NCI-H2107 treated with DMSO at 0.1 percent for 48 hours (cell line): ENCODE data around the gene TEFM.
A peak's percentile ranks its signal among the peaks of the same experiment; 100 is the strongest.
"Not testable (repeated sequence)": the region's sequence is repeated elsewhere in the genome, so short reads cannot be mapped to it uniquely, and the experiment has no call there.

Experiments used
- DNase-seq: peaks from one replicate; lab custom pipeline; 2025; ENCODE audit not compliant: unreplicated experiment; lab: John Stamatoyannopoulos, UW

TEFM gene

GRCh38 chr17:30906101-30906911 is at the start of gene TEFM:
TSS of gene TEFM (minus strand) at chr17:30906238. CDS start at chr17:30906198, 40 bp downstream.
- peak; percentile 50 for DNase-seq

GRCh38 chr17:30954046-30954830 is 48.2 kb upstream of the TEFM start:
- DNase-seq, result no peak

- DNase-seq, result no peak
Observed at GRCh38 chr17:30952638-30953393, 46.8 kb upstream of the TEFM start.

DNA sequence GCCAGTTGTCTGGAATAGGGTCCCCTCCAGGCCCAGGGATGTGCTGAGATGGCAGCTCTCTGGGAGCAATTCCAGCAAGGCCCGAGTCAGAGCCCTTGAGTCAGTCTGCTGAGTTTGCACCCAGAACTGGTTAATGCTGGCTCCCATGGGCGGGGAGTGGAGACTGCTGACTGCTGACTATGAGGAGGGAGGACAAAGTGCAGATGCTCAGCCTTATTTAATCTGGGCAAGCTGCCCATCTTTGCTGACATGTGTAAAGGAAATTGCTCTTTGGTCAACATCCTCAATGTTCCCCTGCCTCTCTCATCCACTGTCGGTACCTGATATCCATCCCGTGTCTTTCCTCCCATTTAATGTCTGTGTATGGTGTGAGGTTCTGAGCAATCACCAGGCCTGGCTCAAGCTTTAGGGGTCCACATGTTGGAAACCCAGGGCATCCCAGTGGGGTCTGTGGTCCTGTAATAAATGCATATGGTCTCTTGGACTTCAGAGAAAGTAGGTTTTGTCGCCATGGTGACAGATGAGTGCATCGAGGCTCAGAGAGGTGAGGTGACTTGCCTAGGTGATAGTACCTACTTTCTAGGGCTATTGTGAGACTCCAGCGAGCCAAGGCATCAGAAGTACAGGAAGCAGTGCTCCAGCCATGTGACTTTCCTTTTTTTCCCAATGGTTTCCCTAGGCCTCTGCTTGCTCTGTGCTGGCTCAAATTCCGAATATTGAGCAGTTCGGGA is 44.8 kb upstream of the TEFM start:
- DNase-seq, result no peak

DNA sequence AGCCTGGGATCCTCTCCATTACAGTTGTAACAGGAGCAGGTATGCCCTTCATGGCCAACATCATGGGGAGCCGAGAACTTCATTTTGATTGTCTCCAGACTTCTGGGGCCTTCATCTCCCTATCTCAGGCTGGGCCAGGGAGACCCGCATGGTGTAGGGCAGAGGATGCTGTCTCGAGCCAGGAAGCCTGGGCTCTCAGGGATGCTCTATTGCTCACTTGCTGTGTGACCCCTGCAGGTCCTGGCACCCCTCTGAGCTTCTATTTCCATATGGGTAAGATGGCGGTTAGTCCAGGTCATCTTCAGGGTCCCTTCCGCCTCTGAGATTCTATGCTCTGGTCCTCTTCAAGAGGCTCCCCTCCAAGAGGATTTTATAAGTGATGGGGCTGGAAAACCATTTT is 44.2 kb upstream of the TEFM start:
- DNase-seq, result no peak

DNA sequence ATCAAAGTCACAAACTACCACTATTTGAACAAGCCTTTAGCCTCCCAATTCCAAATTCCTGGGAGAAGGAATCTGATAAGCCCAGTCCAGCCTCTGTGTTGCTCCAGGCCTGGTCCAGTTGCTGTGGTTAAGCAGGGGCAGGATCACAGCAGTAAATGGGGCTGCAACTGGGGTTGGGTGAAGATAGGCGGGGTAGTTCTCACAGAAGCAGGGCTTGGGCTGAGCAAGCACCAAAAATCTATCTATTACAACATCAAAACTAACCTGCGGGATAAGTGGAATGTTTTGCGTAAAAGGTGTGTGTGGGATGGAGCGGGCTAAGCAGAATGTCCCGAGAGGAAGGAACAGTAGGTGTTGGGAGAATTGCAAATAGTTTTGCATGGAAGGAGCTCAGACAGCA is 41.8 kb upstream of the TEFM start:
- DNase-seq, result no peak

GRCh38 chr17:30942308-30943079 is 36.5 kb upstream of the TEFM start:
- no peak for DNase-seq

DNA sequence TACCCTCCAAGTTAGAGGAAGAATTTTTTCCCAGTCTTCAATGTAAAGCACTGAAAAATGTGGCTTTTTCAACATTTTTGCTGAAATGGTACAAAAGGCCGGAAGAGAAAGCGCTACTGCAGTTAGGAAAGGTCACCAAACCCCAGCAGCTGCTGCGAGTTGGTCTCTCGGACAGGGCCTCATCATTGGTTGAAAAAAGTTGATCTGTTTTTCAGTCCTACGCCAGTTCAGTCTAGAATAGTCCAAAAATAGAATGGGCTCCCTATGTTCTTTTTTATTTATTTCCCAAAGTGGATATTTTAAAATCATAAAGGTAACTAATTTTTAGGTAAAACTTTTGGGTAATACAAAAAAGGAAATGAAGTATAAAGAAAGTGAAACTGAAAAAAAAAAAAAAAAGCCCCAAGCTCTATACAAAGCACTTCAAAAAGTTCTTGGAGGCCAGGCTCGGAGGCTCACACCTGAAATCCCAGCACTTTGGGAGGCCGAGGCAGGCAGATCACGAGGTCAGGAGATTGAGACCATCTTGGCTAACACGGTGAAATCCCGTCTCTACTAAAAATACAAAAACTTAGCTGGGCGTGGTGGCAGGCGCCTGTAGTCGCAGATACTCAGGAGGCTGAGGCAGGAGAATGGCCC is 33.1 kb upstream of the TEFM start:
- no peak for DNase-seq

DNA sequence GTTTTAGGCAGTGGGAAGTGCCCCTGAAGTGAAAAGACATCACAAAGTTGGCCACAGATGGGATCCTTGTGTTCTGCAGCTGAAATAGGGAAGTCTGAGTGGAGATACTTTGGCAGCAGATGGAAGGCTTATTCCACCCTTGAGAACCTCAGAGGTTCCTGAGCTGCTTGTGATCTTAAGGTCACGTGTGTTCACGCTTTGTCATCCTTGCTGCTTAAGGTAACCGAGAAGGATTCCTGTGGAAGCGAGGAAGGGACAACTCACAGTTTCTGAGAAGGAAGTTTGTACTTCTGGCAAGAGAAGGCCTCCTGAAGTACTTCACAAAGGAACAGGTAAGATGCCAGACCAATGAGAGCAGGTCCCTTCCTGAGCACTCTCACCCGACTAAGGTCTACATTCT is 27.9 kb upstream of the TEFM start:
- DNase-seq, result no peak

DNA sequence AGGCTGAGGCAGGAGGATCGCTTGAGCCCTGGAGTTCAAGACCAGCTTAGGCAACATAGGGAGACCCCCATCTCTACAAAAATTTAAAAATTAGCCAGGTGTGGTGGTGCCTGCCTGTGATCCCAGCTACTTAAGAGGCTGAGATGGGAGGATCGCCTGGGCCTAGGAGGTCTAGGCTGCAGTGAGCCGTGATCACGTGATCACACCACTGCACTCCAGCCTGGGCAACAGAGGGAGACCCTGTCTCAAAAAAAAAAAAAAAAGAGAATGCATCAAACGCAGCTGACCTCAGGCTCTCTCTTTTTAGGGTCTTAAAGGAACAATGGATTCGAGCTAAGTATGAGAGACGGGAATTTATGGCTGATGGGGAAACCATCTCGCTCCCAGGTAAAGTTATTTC is 25.5 kb upstream of the TEFM start:
- not testable (repeated sequence) for DNase-seq

DNA sequence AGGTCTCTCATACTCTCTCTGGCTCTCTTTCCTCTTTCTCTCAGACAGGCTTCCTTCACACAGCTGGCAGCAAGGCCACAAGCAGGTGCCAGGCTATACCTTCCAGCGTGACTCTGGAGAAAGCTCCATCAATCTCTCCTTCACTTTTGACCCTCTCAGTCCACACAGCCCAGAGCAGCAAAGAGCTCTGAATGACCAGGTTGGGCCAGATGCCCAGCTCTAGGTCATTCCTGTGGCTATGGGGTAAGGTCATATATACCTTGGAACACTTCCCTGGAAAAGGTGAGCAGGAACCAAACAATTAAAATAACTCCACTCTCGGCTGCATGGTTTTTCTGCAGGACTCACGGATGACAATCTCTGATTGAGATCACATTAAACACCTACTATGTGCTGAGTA is 24.5 kb upstream of the TEFM start:
- DNase-seq, result no peak

DNA sequence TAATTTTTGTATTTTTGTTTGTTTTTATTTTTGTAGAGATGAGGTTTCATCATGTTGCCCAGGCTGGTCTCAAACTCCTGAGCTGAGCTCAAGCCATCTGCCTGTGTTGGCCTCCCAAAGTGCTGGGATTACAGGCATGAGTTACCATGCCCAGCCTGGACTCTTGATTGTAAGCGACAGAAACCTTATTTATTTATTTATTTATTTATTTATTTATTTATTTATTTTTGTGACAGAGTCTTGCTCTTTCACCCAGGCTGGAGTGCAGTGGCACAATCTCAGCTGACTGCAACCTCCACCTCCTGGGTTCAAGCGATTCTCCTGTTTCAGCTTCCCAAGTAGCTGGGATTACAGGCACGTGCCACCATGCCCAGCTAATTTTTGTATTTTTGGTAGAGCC is 23.8 kb upstream of the TEFM start:
- DNase-seq, result not testable (repeated sequence)

DNA sequence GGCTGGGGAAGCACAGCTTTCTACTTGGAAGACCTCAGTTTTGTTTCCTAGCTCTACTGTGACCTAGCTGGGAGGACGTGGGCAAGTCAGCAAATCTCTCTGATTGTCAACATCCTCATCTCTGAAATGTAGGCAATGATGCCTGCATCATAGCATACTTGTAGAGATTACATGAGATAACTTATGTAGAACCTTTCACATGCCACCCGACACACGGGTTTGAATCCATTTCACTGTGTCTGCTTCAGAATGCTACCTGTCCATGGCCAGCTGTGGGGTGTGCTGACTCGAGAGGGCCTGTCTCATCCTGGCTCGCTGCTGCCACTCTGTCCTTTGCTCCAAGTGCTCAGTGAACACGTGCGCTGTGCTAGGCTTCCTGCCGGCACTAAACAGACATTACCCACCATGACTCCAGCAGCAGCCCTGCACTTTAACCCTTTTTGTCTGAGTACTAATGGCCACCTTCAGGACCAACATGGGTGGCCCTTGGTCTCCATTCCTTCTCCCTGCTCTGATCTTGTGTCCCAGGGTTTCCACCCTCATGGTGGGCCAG is 23.1 kb upstream of the TEFM start:
- no peak for DNase-seq

GRCh38 chr17:30928584-30928983 is 22.5 kb upstream of the TEFM start:
- DNase-seq, result no peak

GRCh38 chr17:30927756-30928155 is 21.7 kb upstream of the TEFM start:
- DNase-seq, result no peak

GRCh38 chr17:30926516-30926915 is 20.5 kb upstream of the TEFM start:
- DNase-seq, result no peak

GRCh38 chr17:30924341-30924740 is 18.3 kb upstream of the TEFM start:
- no peak for DNase-seq

- DNase-seq, result no peak
Observed at GRCh38 chr17:30922235-30923030, 16.4 kb upstream of the TEFM start.
